ENCODE measurements around the gene CFAP77.

Gene CFAP77

DNA sequence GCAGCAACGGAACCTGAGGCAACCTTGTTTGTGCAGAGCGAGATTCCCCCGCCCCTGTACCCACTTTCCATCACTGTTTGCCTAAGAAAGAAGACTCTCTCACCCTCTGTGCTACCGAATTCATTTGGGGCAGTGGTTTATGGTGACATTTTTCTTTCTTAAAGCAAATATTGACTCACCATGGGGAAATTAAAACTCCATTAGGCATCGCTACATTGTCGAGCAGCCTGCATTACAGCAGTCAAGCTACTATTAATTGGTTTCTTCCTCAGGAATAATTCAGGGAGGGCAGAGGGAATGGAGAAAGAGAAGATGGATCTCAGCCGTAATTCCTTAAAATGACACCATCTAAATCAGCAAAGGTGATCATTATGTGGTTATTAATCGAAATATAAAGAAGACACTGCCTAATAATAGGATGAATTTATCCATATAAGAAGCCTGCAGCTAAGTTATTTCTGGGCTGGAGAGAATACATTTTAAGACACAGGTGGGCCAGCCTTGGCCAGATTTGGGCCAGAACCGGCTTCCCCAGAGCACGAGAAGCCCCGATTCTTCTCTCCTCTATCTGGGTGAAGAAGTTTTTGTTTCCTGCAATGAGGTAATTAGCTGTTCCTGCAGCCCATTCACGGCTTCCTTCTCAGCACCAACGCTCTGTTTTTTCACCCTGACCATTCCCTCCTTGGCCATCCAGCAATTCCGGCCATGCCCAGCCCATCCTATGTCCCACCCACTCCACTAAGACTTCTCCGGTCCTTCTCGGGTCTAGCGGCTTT lies 16.8 kb downstream of the CFAP77 start:
- DNase-seq (ENCODE audit: extremely low read depth, insufficient read length): no peak
- TF ChIP-seq, protein P1, sequence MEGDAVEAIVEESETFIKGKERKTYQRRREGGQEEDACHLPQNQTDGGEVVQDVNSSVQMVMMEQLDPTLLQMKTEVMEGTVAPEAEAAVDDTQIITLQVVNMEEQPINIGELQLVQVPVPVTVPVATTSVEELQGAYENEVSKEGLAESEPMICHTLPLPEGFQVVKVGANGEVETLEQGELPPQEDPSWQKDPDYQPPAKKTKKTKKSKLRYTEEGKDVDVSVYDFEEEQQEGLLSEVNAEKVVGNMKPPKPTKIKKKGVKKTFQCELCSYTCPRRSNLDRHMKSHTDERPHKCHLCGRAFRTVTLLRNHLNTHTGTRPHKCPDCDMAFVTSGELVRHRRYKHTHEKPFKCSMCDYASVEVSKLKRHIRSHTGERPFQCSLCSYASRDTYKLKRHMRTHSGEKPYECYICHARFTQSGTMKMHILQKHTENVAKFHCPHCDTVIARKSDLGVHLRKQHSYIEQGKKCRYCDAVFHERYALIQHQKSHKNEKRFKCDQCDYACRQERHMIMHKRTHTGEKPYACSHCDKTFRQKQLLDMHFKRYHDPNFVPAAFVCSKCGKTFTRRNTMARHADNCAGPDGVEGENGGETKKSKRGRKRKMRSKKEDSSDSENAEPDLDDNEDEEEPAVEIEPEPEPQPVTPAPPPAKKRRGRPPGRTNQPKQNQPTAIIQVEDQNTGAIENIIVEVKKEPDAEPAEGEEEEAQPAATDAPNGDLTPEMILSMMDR (IDR thresholded peaks at IDR 0.05; ENCODE audit: insufficient read depth, low read length, poor library complexity, severe bottlenecking): no peak
- H3K27me3 ChIP-seq (replicated peaks; ENCODE audit: control insufficient read depth, insufficient read depth, low read length): peaks cover 5% of the 10 kb centered on the region
- no peaks in the 10 kb centered on the region for H3K36me3 ChIP-seq (ENCODE audit: control insufficient read depth, insufficient read depth, low read length)
- H3K4me3 ChIP-seq (replicated peaks; ENCODE audit: low read depth, low read length): no peak overlapping the region

DNA sequence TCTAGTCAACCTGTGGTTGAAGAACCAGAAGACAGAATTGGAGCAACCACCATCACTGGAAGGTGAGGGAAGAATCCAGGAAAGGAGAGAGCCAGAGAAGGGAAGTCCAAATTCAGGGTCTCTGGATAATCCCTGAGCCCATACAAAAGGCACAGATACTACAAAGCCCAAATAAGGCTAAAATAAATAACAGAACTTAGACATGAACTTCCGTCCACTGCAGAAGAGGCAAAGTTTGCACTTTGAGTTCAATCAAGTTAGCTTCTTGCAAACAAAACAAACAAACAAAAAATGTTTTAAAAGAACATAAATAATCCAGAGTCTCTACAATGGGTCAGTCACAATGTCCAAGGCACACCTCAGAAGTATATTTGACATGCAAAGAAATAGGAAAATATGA lies 21.0 kb downstream of the CFAP77 start:
- Histone ChIP-seq H3K36me3 (ENCODE audit: control insufficient read depth, insufficient read depth, low read length) (no peaks in the 10 kb centered on the region), H3K27me3 (replicated peaks; ENCODE audit: control insufficient read depth, insufficient read depth, low read length) (peaks cover 5% of the 10 kb centered on the region), H3K4me3 (replicated peaks; ENCODE audit: low read depth, low read length) (no peak overlapping the region)
- TF ChIP-seq, protein P1 (IDR thresholded peaks at IDR 0.05; ENCODE audit: insufficient read depth, low read length, poor library complexity, severe bottlenecking): no peak
- DNase-seq (ENCODE audit: extremely low read depth, insufficient read length): no peak

DNA sequence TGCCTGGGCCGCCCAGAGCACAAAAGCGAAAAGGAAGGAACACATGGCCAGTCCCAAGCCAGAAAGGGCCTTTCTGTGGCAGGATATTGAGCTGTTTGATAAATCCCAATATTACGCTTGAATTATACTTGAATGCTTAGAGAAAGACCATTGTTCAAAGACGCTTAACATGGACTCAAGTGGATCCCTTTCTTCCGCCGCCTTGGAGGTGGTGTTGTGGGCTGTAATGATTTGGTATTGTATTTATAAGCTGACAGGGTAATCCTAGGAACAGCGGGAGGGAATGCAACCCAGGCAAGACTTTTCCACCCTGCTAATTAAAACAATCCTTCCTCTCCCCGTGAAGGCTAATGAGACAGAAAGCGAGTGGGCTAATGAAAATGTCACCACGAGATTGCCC lies 24.9 kb downstream of the CFAP77 start:
- no peak overlapping the region for H3K4me3 ChIP-seq (replicated peaks; ENCODE audit: low read depth, low read length)
- no peaks in the 10 kb centered on the region for H3K36me3 ChIP-seq (ENCODE audit: control insufficient read depth, insufficient read depth, low read length)
- H3K27me3 ChIP-seq (replicated peaks; ENCODE audit: control insufficient read depth, insufficient read depth, low read length): peaks cover 3% of the 10 kb centered on the region
- TF ChIP-seq, protein P1 (IDR thresholded peaks at IDR 0.05; ENCODE audit: insufficient read depth, low read length, poor library complexity, severe bottlenecking): no peak
- no peak for DNase-seq (ENCODE audit: extremely low read depth, insufficient read length)

DNA sequence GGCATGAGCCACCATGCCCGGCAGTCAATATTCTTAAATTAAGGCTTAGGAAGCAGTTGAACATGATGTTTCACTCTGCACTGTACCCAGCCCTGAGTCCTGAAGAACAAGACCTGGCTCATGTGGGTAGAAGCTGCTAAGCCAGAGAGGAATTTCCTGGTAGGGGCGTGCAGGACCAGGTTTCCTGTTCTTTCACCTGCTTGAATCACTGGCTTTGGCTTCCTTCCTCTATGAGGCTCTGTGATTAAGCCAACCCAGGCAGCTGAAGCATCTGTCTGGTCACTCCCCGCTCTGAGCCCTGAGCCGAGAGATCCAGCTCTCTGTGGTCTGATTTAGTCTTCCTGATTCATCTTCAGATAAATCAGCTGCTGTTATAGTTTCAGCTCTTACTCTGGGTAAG lies 29.1 kb downstream of the CFAP77 start:
- no peak for DNase-seq (ENCODE audit: extremely low read depth, insufficient read length)
- no peaks in the 10 kb centered on the region; the same call in 1 of the 2 replicates for H3K27me3 ChIP-seq (replicated peaks; ENCODE audit: control insufficient read depth, insufficient read depth, low read length)

DNA sequence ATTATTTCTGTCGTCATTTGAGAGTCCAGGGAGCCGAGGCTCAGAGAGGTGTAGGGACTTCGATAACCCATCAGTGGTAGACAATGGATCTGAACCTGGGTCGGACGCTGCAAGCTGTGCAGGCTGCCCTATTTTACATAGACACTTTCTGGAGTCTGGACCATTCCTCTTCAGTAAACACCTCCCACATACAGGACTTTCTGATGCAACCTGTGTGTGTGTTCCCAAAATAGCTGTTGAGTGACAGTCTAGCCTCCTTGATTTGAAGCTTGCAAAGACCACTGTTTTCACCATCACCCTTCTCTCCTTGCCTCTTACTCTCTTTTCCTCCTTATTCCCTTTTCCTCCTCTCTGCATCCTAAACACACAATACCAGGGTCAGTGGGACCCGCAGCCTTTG lies 30.7 kb downstream of the CFAP77 start:
- Histone ChIP-seq H3K4me3 (replicated peaks; ENCODE audit: low read depth, low read length) (no peak overlapping the region), H3K36me3 (ENCODE audit: control insufficient read depth, insufficient read depth, low read length) (no peaks in the 10 kb centered on the region), H3K27me3 (replicated peaks; ENCODE audit: control insufficient read depth, insufficient read depth, low read length) (no peaks in the 10 kb centered on the region; the same call in 1 of the 2 replicates)
- DNase-seq (ENCODE audit: extremely low read depth, insufficient read length): no peak
- TF ChIP-seq, protein P1 (IDR thresholded peaks at IDR 0.05; ENCODE audit: insufficient read depth, low read length, poor library complexity, severe bottlenecking): no peak

More for the DNA sequence above, 29.1 kb downstream of the CFAP77 start:
- TF ChIP-seq, protein P1 (IDR thresholded peaks at IDR 0.05; ENCODE audit: insufficient read depth, low read length, poor library complexity, severe bottlenecking): no peak
- Histone ChIP-seq H3K4me3 (replicated peaks; ENCODE audit: low read depth, low read length) (no peak overlapping the region), H3K36me3 (ENCODE audit: control insufficient read depth, insufficient read depth, low read length) (no peaks in the 10 kb centered on the region)

Measured in GM06990 (cell line).